Caco-2 (cell line): ENCODE results near the gene CS. TPM values are rescaled to one million over a fixed set of nuclear protein-coding genes. Genes with fewer than 3 reads are reported as not detected.

ENCODE experiments used
- BruUV-seq: library from RNA; stranded (reverse); fragments of 400-500 nt; replicated peaks from 2 replicates; lab custom pipeline; 2021; lab: Mats Ljungman, UMichigan
- CTCF ChIA-PET: fragments of 300-600 bp; sonication (Branson Sonifier 250); formaldehyde crosslinking; loops from one replicate; lab custom pipeline; 2022; ENCODE audit warnings: antibody characterized with exemption; lab: Charles Lee
- POLR2A ChIA-PET: fragments of 300-600 bp; sonication (Branson Sonifier 250); formaldehyde crosslinking; loops from one replicate; lab custom pipeline; 2022; ENCODE audit warnings: antibody characterized with exemption; lab: Charles Lee
- DNase-seq, 2 experiments: peaks; one replicate each; pipeline versions ENCODE4 v3.0.0 to v3.0.0-alpha.2; 2020 to 2022
- H3K27me3 ChIP-seq: replicated peaks from 2 replicates; pipeline ENCODE4 v1.6.0; 2011; ENCODE audit warnings: low read length; ENCODE audit not compliant: control insufficient read depth, insufficient read depth
- H3K36me3 ChIP-seq: 2 replicates; pipeline ENCODE4 v1.5.1; 2011; ENCODE audit warnings: low read length; ENCODE audit not compliant: control insufficient read depth, insufficient read depth
- H3K4me1 ChIP-seq: fragments of 250-450 bp; sonication (Bioruptor Pico); 2 replicates; pipeline ENCODE4 v1.5.1; 2020; ENCODE audit warnings: mild to moderate bottlenecking
- H3K4me3 ChIP-seq: 2 replicates; pipeline ENCODE4 v1.5.1; 2011; ENCODE audit warnings: low read depth, mild to moderate bottlenecking, control low read depth, low read length
- H3K9me3 ChIP-seq: fragments of 250-450 bp; sonication (Bioruptor Pico); 2 replicates; pipeline ENCODE4 v1.5.1; 2020; ENCODE audit warnings: mild to moderate bottlenecking, moderate library complexity
- H3K27ac Mint-ChIP-seq: one replicate; pipeline ENCODE4 v1.8.0; 2022; ENCODE audit warnings: mixed read lengths; ENCODE audit not compliant: unreplicated experiment
- H3K27me3 Mint-ChIP-seq: one replicate; pipeline ENCODE4 v1.8.0; 2022; ENCODE audit warnings: mixed read lengths; ENCODE audit not compliant: insufficient read depth, unreplicated experiment
- H3K36me3 Mint-ChIP-seq: one replicate; pipeline ENCODE4 v1.8.0; 2022; ENCODE audit warnings: mild to moderate bottlenecking, mixed read lengths; ENCODE audit not compliant: insufficient read depth, unreplicated experiment
- H3K4me1 Mint-ChIP-seq: one replicate; pipeline ENCODE4 v1.8.0; 2022; ENCODE audit warnings: low read depth, mixed read lengths; ENCODE audit not compliant: unreplicated experiment
- H3K4me3 Mint-ChIP-seq: one replicate; pipeline ENCODE4 v1.8.0; 2022; ENCODE audit warnings: mild to moderate bottlenecking, moderate library complexity, mixed read lengths; ENCODE audit not compliant: unreplicated experiment
- H3K9me3 Mint-ChIP-seq: one replicate; pipeline ENCODE4 v1.8.0; 2022; ENCODE audit warnings: mixed read lengths; ENCODE audit not compliant: unreplicated experiment
- CTCF ChIP-seq, 2 experiments: fragments of 200-600 bp in 1 of 2; IDR thresholded peaks; 1 replicate in 1 of 2; 2 replicates in 1 of 2; pipeline versions ENCODE4 v1.5.1 to v1.8.0; 2011 to 2022; ENCODE audit warnings: antibody characterized with exemption in 1 of 2, control low read depth in 1 of 2, inconsistent platforms in 1 of 2, low read depth in 1 of 2, low read length in 1 of 2, mild to moderate bottlenecking in 1 of 2, moderate library complexity in 1 of 2; ENCODE audit not compliant: insufficient read depth in 1 of 2, severe bottlenecking in 1 of 2, unreplicated experiment in 1 of 2
- intact Hi-C: fragments of 100-400 bp; cut with micrococcal nuclease; formaldehyde crosslinking; loops from one replicate; pipeline ENCODE4 v1.10.0; 2022; ENCODE audit not compliant: unreplicated experiment
- total RNA-seq: library from RNA; stranded (reverse); gene quantifications from 2 replicates; pipeline ENCODE4 v1.2.3, GENCODE V29; 2022

Gene CS
- total RNA-seq, 1 experiment from 2014 or later = 241 TPM

- BruUV-seq = no TSS peak
- no peak for TF ChIP-seq CTCF (IDR thresholded peaks at IDR 0.05; ENCODE audit: insufficient read depth in 1 of 2, low read depth in 1 of 2, low read length in 1 of 2, severe bottlenecking in 1 of 2, unreplicated experiment in 1 of 2)
- no peak overlapping the region for H3K27ac Mint-ChIP-seq
- POLR2A ChIA-PET = no interaction called here
- peaks cover 11% of the 10 kb centered on the region for H3K4me1 ChIP-seq
- H3K4me1 Mint-ChIP-seq = no peaks in the 10 kb centered on the region
- peaks cover 68% of the 10 kb centered on the region for H3K36me3 Mint-ChIP-seq
- H3K9me3 ChIP-seq = no peaks in the 10 kb centered on the region
- H3K27me3 Mint-ChIP-seq = no peaks in the 10 kb centered on the region
- H3K27me3 ChIP-seq = no peaks in the 10 kb centered on the region
- no peak for DNase-seq
- no peaks in the 10 kb centered on the region for H3K9me3 Mint-ChIP-seq
- H3K4me3 ChIP-seq = no peak overlapping the region
- CTCF ChIA-PET = interaction anchor here (0.6 kb wide), 1 partner anchor 15 kb away, joined by 3 read pairs; no protein-coding TSS in a partner anchor
- intact Hi-C loops = no loop called here
- H3K4me3 Mint-ChIP-seq = no peak overlapping the region
- peaks cover 5% of the 10 kb centered on the region for H3K36me3 ChIP-seq
Measured at GRCh38 chr12:56253091-56253490, 47.0 kb downstream of the CS start.

GRCh38 chr12:56252649-56253048, 47.5 kb downstream of the CS start:
- peaks cover 71% of the 10 kb centered on the region for H3K36me3 Mint-ChIP-seq
- POLR2A ChIA-PET = no interaction called here
- no peaks in the 10 kb centered on the region for H3K27me3 ChIP-seq

GRCh38 chr12:56248711-56249110, 51.4 kb downstream of the CS start:
- no peaks in the 10 kb centered on the region for H3K9me3 ChIP-seq
- POLR2A ChIA-PET = interaction anchor here (1.1 kb wide), 1 partner anchor 27 kb away, joined by 3 read pairs; the partner anchor contains the start of gene RNF41
- DNase-seq = no peak
- H3K4me3 ChIP-seq = no peak overlapping the region
- no TSS peak for BruUV-seq
- intact Hi-C loops = no loop called here
- Mint-ChIP-seq H3K27me3 (no peaks in the 10 kb centered on the region), H3K27ac (no peak overlapping the region), H3K36me3 (peaks cover 56% of the 10 kb centered on the region), H3K9me3 (no peaks in the 10 kb centered on the region), H3K4me1 (no peaks in the 10 kb centered on the region), H3K4me3 (no peak overlapping the region)
- TF ChIP-seq CTCF (IDR thresholded peaks at IDR 0.05; ENCODE audit: insufficient read depth in 1 of 2, low read depth in 1 of 2, low read length in 1 of 2, severe bottlenecking in 1 of 2, unreplicated experiment in 1 of 2) = no peak
- H3K36me3 ChIP-seq = peaks cover 1% of the 10 kb centered on the region; the same call in 1 of the 2 replicates
- no peaks in the 10 kb centered on the region for H3K4me1 ChIP-seq
- CTCF ChIA-PET = interaction anchor here (0.6 kb wide), 1 partner anchor 121 kb away, joined by 3 read pairs; the partner anchor contains the start of gene ESYT1
- no peaks in the 10 kb centered on the region for H3K27me3 ChIP-seq

More at GRCh38 chr12:56252649-56253048, 47.5 kb downstream of the CS start:
- no peaks in the 10 kb centered on the region for H3K4me1 Mint-ChIP-seq
- intact Hi-C loops = no loop called here
- H3K4me3 Mint-ChIP-seq = no peak overlapping the region
- BruUV-seq = no TSS peak
- CTCF ChIA-PET = interaction anchor here (0.6 to 1.0 kb wide), 2 partner anchors 15 to 30 kb away, joined by 3 to 4 read pairs; no protein-coding TSS in a partner anchor
- H3K9me3 Mint-ChIP-seq = no peaks in the 10 kb centered on the region
- Histone ChIP-seq H3K4me1 (peaks cover 11% of the 10 kb centered on the region), H3K9me3 (no peaks in the 10 kb centered on the region), H3K36me3 (peaks cover 5% of the 10 kb centered on the region), H3K4me3 (no peak overlapping the region)
- no peak for DNase-seq
- no peaks in the 10 kb centered on the region for H3K27me3 Mint-ChIP-seq
- no peak for TF ChIP-seq CTCF (IDR thresholded peaks at IDR 0.05; ENCODE audit: insufficient read depth in 1 of 2, low read depth in 1 of 2, low read length in 1 of 2, severe bottlenecking in 1 of 2, unreplicated experiment in 1 of 2)
- no peak overlapping the region for H3K27ac Mint-ChIP-seq
